HepG2 (cell line): ENCODE data around the gene IL11RA. TPM values are rescaled to one million over a fixed set of nuclear protein-coding genes. Genes with fewer than 3 reads are reported as not detected.

Experiments
- ARID4A ChIP-seq: sonication (generic); formaldehyde crosslinking; IDR thresholded peaks from 2 replicates; pipeline ENCODE4 v1.5.0; 2020; ENCODE audit warnings: mild to moderate bottlenecking, missing genetic modification reagents, borderline replicate concordance
- CREB1 ChIP-seq, 2 experiments: fragments of 450-650 bp in 1 of 2; IDR thresholded peaks; 2 replicates each; pipeline ENCODE4 v1.6.1; 2016 to 2017; ENCODE audit warnings: control low read depth in 1 of 2, mild to moderate bottlenecking in 1 of 2, missing compliant biosample characterization in 1 of 2, missing genetic modification characterization in 1 of 2
- DPF2 ChIP-seq: sonication (generic); formaldehyde crosslinking; IDR thresholded peaks from 2 replicates; pipeline ENCODE4 v1.4.0; 2020; ENCODE audit warnings: mild to moderate bottlenecking, low read depth, missing genetic modification reagents, borderline replicate concordance
- FOXK1 ChIP-seq: sonication (generic); formaldehyde crosslinking; IDR thresholded peaks from 2 replicates; pipeline ENCODE4 v1.4.0; 2020; ENCODE audit warnings: low read depth, missing genetic modification reagents, borderline replicate concordance
- HOXA7 ChIP-seq: sonication (generic); formaldehyde crosslinking; IDR thresholded peaks from 2 replicates; pipeline ENCODE4 v1.8.1; 2022; ENCODE audit warnings: mild to moderate bottlenecking, missing genetic modification reagents, moderate library complexity
- NCOA1 ChIP-seq: sonication (generic); formaldehyde crosslinking; IDR thresholded peaks from 2 replicates; pipeline ENCODE4 v1.9.0; 2021; ENCODE audit warnings: missing genetic modification reagents
- NCOR1 ChIP-seq: fragments of 200-600 bp; sonication (generic); IDR thresholded peaks from 2 replicates; pipeline ENCODE4 v1.7.0; 2017; ENCODE audit warnings: antibody characterized with exemption, low read length, borderline replicate concordance
- NFIB ChIP-seq: sonication (generic); formaldehyde crosslinking; IDR thresholded peaks from 2 replicates; pipeline ENCODE4 v1.9.0; 2021; ENCODE audit warnings: missing genetic modification reagents, mild to moderate bottlenecking, borderline replicate concordance
- NR2F2 ChIP-seq: IDR thresholded peaks from 2 replicates; pipeline ENCODE4 v1.6.1; 2012; ENCODE audit warnings: low read depth, inconsistent platforms, borderline replicate concordance
- PITX1 ChIP-seq: sonication (generic); formaldehyde crosslinking; IDR thresholded peaks from 2 replicates; pipeline ENCODE4 v1.5.1; 2020; ENCODE audit warnings: mild to moderate bottlenecking, missing genetic modification reagents
- SMAD3 ChIP-seq: sonication (generic); formaldehyde crosslinking; IDR thresholded peaks from 2 replicates; pipeline ENCODE4 v1.4.0; 2020; ENCODE audit warnings: missing genetic modification reagents
- TBL1XR1 ChIP-seq: fragments of 150-350 bp; IDR thresholded peaks from 2 replicates; pipeline ENCODE4 v1.6.1; 2014; ENCODE audit warnings: borderline replicate concordance, low read length; ENCODE audit not compliant: partially characterized antibody
- TFE3 ChIP-seq: IDR thresholded peaks from 2 replicates; pipeline ENCODE4 v1.6.1; 2016
- ZEB1 ChIP-seq: IDR thresholded peaks from 2 replicates; pipeline ENCODE4 v1.6.1; 2012; ENCODE audit warnings: mild to moderate bottlenecking, low read depth, inconsistent platforms; ENCODE audit not compliant: insufficient replicate concordance
- ZNF556 ChIP-seq: sonication (generic); formaldehyde crosslinking; IDR thresholded peaks from 2 replicates; pipeline ENCODE4 v1.4.0; 2020; ENCODE audit warnings: mild to moderate bottlenecking, missing genetic modification reagents, borderline replicate concordance
- ZNF564 ChIP-seq: sonication (generic); formaldehyde crosslinking; IDR thresholded peaks from 2 replicates; pipeline ENCODE4 v1.8.1; 2023; ENCODE audit warnings: mild to moderate bottlenecking, missing genetic modification reagents
- ZNF607 ChIP-seq: sonication (generic); formaldehyde crosslinking; IDR thresholded peaks from 2 replicates; pipeline ENCODE4 v1.5.1; 2020; ENCODE audit warnings: missing genetic modification reagents, mild to moderate bottlenecking, borderline replicate concordance
- polyA plus RNA-seq, 8 experiments: library from polyadenylated mRNA; depleted of rRNA in 3 of 8; stranded (reverse) in 7 of 8; unstranded in 1 of 8; fragments of >200 nt; fragmentation: Illumina TruSeq in 4 of 8; extraction: Trizol in 4 of 8; gene quantifications; 2 replicates each; pipeline versions ENCODE4 v1.2.1 to v1.2.3, GENCODE V29; 2011 to 2016; ENCODE audit warnings: low read depth in 4 of 8, missing spikeins in 1 of 8, mixed read lengths in 1 of 8; ENCODE audit not compliant: insufficient read depth in 1 of 8
- total RNA-seq, 5 experiments: library from RNA; depleted of rRNA; stranded (reverse); fragments of >200 nt; fragmentation: Illumina TruSeq; extraction: Trizol; gene quantifications; 2 replicates each; pipeline ENCODE4 v1.2.3, GENCODE V29; 2016; ENCODE audit warnings: low read depth in 1 of 5
- TF ChIP-seq, protein P1 (sequence below), 2 experiments: sonication (generic) in 1 of 2; formaldehyde crosslinking in 1 of 2; IDR thresholded peaks; 2 replicates each; pipeline versions ENCODE4 v1.4.0 to v1.6.1; 2016 to 2020; ENCODE audit warnings: borderline replicate concordance in 1 of 2, low read depth in 1 of 2, mild to moderate bottlenecking in 1 of 2, missing genetic modification reagents in 1 of 2

IL11RA gene
- total and polyA plus RNA-seq, 2 of the 13 experiments (the other 11 are each of a cell fraction or from before 2014, with no cell fraction given), result 2.0 to 4.2 TPM

GRCh38 chr9:34644766-34645314 lies 7.1 kb upstream of the IL11RA start (continued):
- TF ChIP-seq ZNF607, result peak; percentile 46; the same call in 1 of the 2 replicates
- TF ChIP-seq SMAD3 (CRISPR knock-in tag), result peak; percentile 60; the same call in 1 of the 2 replicates
- TF ChIP-seq ARID4A, result peak; percentile 30; the same call in 1 of the 2 replicates
- 0 out of 2 replicates have a peak, but pooled peaks have one; percentile 14 for TF ChIP-seq TFE3
- TF ChIP-seq DPF2, result 0 out of 2 replicates have a peak, but pooled peaks have one; percentile 44
- peak; percentile 25; the same call in 1 of the 2 replicates for TF ChIP-seq FOXK1 (CRISPR knock-in tag)
- TF ChIP-seq NCOA1, result no peak
- no peak for TF ChIP-seq CREB1 (IDR thresholded peaks at IDR 0.05)
- TF ChIP-seq CREB1 (CRISPR knock-in tag; IDR thresholded peaks at IDR 0.05), result peak; percentile 53; the same call in 1 of the 2 replicates
- 0 out of 2 replicates have a peak, but pooled peaks have one; percentile 10 for TF ChIP-seq ZNF564 (CRISPR knock-in tag)
- TF ChIP-seq NCOR1, result peak; percentile 94
- no peak for TF ChIP-seq HOXA7 (CRISPR knock-in tag)
- peak; percentile 54; the same call in 1 of the 2 replicates for TF ChIP-seq PITX1 (CRISPR knock-in tag)
- no peak for TF ChIP-seq NFIB (CRISPR knock-in tag)
- TF ChIP-seq, protein P1, sequence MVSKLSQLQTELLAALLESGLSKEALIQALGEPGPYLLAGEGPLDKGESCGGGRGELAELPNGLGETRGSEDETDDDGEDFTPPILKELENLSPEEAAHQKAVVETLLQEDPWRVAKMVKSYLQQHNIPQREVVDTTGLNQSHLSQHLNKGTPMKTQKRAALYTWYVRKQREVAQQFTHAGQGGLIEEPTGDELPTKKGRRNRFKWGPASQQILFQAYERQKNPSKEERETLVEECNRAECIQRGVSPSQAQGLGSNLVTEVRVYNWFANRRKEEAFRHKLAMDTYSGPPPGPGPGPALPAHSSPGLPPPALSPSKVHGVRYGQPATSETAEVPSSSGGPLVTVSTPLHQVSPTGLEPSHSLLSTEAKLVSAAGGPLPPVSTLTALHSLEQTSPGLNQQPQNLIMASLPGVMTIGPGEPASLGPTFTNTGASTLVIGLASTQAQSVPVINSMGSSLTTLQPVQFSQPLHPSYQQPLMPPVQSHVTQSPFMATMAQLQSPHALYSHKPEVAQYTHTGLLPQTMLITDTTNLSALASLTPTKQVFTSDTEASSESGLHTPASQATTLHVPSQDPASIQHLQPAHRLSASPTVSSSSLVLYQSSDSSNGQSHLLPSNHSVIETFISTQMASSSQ (IDR thresholded peaks at IDR 0.05; ENCODE audit: low read depth), result no peak
- TF ChIP-seq, protein P1 (CRISPR knock-in tag; IDR thresholded peaks at IDR 0.05; ENCODE audit: borderline replicate concordance), result peak; percentile 30; the same call in 1 of the 2 replicates
- TF ChIP-seq NR2F2, result peak; percentile 63; the same call in 1 of the 2 replicates
- TF ChIP-seq ZEB1, result peak; percentile 56
- TF ChIP-seq ZNF556 (CRISPR knock-in tag), result peak; percentile 77; the same call in 1 of the 2 replicates
- TF ChIP-seq TBL1XR1, result peak; percentile 49
